Omental fat pad (tissue), 4 donors: ENCODE data around the gene ADAMTS4. TPM values are rescaled to one million over a fixed set of nuclear protein-coding genes. Genes with fewer than 3 reads are reported as not detected.

ENCODE experiments used
- ATAC-seq: fragments of 150-250 bp; one replicate; pipeline ENCODE4 v1.9.1; 2016; ENCODE audit warnings: mild to moderate bottlenecking, moderate library complexity; ENCODE audit not compliant: low FRiP score
- DNase-seq: peaks from one replicate; pipeline ENCODE4 v3.0.0-alpha.2; 2019; ENCODE audit warnings: low spot score
- CTCF ChIP-seq, 3 donors: fragments of 450-650 bp; IDR thresholded peaks; one replicate each; pipeline ENCODE4 v1.5.1; 2016 to 2017; ENCODE audit warnings: antibody characterized with exemption in 3 of 3, mild to moderate bottlenecking in 3 of 3, moderate library complexity in 2 of 3
- total RNA-seq, 4 donors: library from RNA; depleted of rRNA; stranded (reverse); fragments of >200 nt; gene quantifications; one replicate each; pipeline ENCODE4 v1.1.0, GENCODE V29; 2016

The ADAMTS4 gene
- total RNA-seq, 4 donors from 2014 or later = 38.5 to 238 (median 121) TPM

- peak; percentile 92 for ATAC-seq
- peak; percentile 75 for DNase-seq
Observed at GRCh38 chr1:161159087-161159912, 39.6 kb downstream of the ADAMTS4 start, which contains the start of gene USP21. Gene USP21 (plus strand): TSS chr1:161159500. CDS start chr1:161160641, 1,141 bp downstream.

GRCh38 chr1:161158316-161159010 is 40.4 kb downstream of the ADAMTS4 start:
- DNase-seq = no peak

More at GRCh38 chr1:161159087-161159912, 39.6 kb downstream of the ADAMTS4 start, which contains the start of gene USP21:
- TF ChIP-seq CTCF (IDR thresholded peaks at IDR 0.05) = no peak

GRCh38 chr1:161157867-161158266 is 41.0 kb downstream of the ADAMTS4 start:
- TF ChIP-seq CTCF (IDR thresholded peaks at IDR 0.05) = no peak
- ATAC-seq (no peak), DNase-seq (no peak)

More at GRCh38 chr1:161158316-161159010, 40.4 kb downstream of the ADAMTS4 start:
- no peak for ATAC-seq
- TF ChIP-seq CTCF (IDR thresholded peaks at IDR 0.05) = no peak

- peak; percentile 75 for ATAC-seq
- no peak for DNase-seq
- no peak for TF ChIP-seq CTCF (IDR thresholded peaks at IDR 0.05)
Observed at GRCh38 chr1:161153682-161154337, 45.0 kb downstream of the ADAMTS4 start, which contains the start of gene UFC1. Gene UFC1 (plus strand): TSS chr1:161153978. CDS start chr1:161153998, 20 bp downstream.

GRCh38 chr1:161153176-161153575 is 45.7 kb downstream of the ADAMTS4 start:
- TF ChIP-seq CTCF (IDR thresholded peaks at IDR 0.05) = no peak
- ATAC-seq (no peak), DNase-seq (no peak)

- no peak for DNase-seq
- ATAC-seq = no peak
- TF ChIP-seq CTCF (IDR thresholded peaks at IDR 0.05) = no peak
Observed at GRCh38 chr1:161145832-161146231, 53.0 kb downstream of the ADAMTS4 start.
